Retina (tissue), 1 donor: Measurements from ENCODE around the gene PLEKHG4B.
"Not testable (repeated sequence)": the region's sequence is repeated elsewhere in the genome, so short reads cannot be mapped to it uniquely, and the experiment has no call there.

ENCODE experiments used
- DNase-seq: peaks from one replicate; pipeline ENCODE4 v3.0.0-alpha.2; 2016

The PLEKHG4B gene

DNA sequence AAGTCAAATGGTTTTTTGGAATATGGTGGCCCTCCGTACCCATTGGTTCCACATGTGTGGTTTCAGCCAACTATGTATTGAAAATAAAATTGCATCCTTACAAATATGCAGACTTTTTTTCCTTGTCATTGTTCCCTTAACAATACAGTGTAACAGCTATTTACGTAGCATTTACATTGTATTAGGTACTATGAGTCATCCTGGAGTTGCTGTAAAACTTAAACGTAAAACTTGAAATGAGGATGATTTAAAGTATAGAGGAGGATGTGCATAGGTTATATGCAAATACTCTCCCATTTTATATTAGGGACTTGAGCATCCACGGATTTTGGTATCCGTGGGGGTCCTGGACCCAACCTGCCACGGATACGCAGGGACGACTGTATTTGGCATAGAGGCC, 142.5 kb downstream of the PLEKHG4B start:
- no peak for DNase-seq

GRCh38 chr5:235527-235926, 143.6 kb downstream of the PLEKHG4B start:
- not testable (repeated sequence) for DNase-seq

GRCh38 chr5:237931-238330, 146.0 kb downstream of the PLEKHG4B start:
- not testable (repeated sequence) for DNase-seq
